Panc1 (cell line): Measurements from ENCODE around the gene NLRP12. TPM values are rescaled to one million over a fixed set of nuclear protein-coding genes. Genes with fewer than 3 reads are reported as not detected.
"Not testable (repeated sequence)": the region's sequence is repeated elsewhere in the genome, so short reads cannot be mapped to it uniquely, and the experiment has no call there.

Experiments used
- ATAC-seq: fragments of 200-7000 bp; cut with Tn5 transposase; 2 replicates; pipeline ENCODE4 v1.9.1; 2020; ENCODE audit warnings: mild to moderate bottlenecking, moderate library complexity
- BruUV-seq: library from RNA; stranded (reverse); fragments of 400-500 nt; replicated peaks from 2 replicates; lab custom pipeline; 2021; lab: Mats Ljungman, UMichigan
- CTCF ChIA-PET: fragments of 300-600 bp; sonication (Branson Sonifier 250); formaldehyde crosslinking; loops from one replicate; lab custom pipeline; 2022; ENCODE audit warnings: antibody characterized with exemption; lab: Charles Lee
- POLR2A ChIA-PET: fragments of 300-600 bp; sonication (Branson Sonifier 250); formaldehyde crosslinking; loops from one replicate; lab custom pipeline; 2022; ENCODE audit warnings: antibody characterized with exemption; lab: Charles Lee
- DNase-seq: peaks from one replicate; pipeline ENCODE4 v3.0.0-alpha.2; 2010; ENCODE audit warnings: low read depth, low spot score
- H3K27ac ChIP-seq: 2 replicates; pipeline ENCODE4 v1.5.1; 2011; ENCODE audit warnings: mild to moderate bottlenecking, low read length, inconsistent platforms
- H3K27me3 ChIP-seq: fragments of 200-500 bp; sonication (Bioruptor generic); 2 replicates; pipeline ENCODE4 v1.6.0; 2014; ENCODE audit warnings: low read length, inconsistent platforms; ENCODE audit not compliant: control insufficient read depth, insufficient read depth
- H3K36me3 ChIP-seq: fragments of 200-500 bp; sonication (Bioruptor generic); 2 replicates; pipeline ENCODE4 v1.5.1; 2014; ENCODE audit warnings: inconsistent platforms, mild to moderate bottlenecking, low read length, moderate library complexity; ENCODE audit not compliant: control insufficient read depth, insufficient read depth
- H3K4me1 ChIP-seq: 2 replicates; pipeline ENCODE4 v1.5.1; 2011; ENCODE audit warnings: inconsistent platforms, mild to moderate bottlenecking, low read length, moderate library complexity; ENCODE audit not compliant: control insufficient read depth, insufficient read depth
- H3K4me3 ChIP-seq, 2 experiments: 2 replicates each; pipeline ENCODE4 v1.5.1; 2011 to 2012; ENCODE audit warnings: low read depth in 2 of 2, low read length in 2 of 2, mild to moderate bottlenecking in 2 of 2, inconsistent platforms in 1 of 2, moderate library complexity in 1 of 2
- H3K9me3 ChIP-seq: fragments of 200-500 bp; sonication (Bioruptor generic); 2 replicates; pipeline ENCODE4 v1.5.1; 2014; ENCODE audit warnings: low read depth, mild to moderate bottlenecking, inconsistent platforms, low read length, moderate library complexity; ENCODE audit not compliant: control insufficient read depth, insufficient read depth
- POLR2AphosphoS5 ChIP-seq: IDR thresholded peaks from 2 replicates; pipeline ENCODE4 v1.6.1; 2012; ENCODE audit warnings: mild to moderate bottlenecking, low read depth, low read length, moderate library complexity
- REST ChIP-seq, 2 experiments: IDR thresholded peaks; 2 replicates each; pipeline ENCODE4 v1.6.1; 2011 to 2012; ENCODE audit warnings: low read depth in 2 of 2, control low read depth in 1 of 2, low read length in 1 of 2, mild to moderate bottlenecking in 1 of 2, moderate library complexity in 1 of 2; ENCODE audit not compliant: insufficient read depth in 1 of 2
- SIN3A ChIP-seq: IDR thresholded peaks from 2 replicates; pipeline ENCODE4 v1.6.1; 2012; ENCODE audit warnings: low read depth, mild to moderate bottlenecking, low read length, moderate library complexity, borderline replicate concordance; ENCODE audit not compliant: insufficient read depth
- TCF7L2 ChIP-seq: IDR thresholded peaks from 2 replicates; pipeline ENCODE4 v1.6.1; 2011; ENCODE audit warnings: mild to moderate bottlenecking, low read depth, low read length, inconsistent platforms
- in situ Hi-C: cut with HindIII; loops from 2 replicates; pipeline ENCODE4 v1.10.0; 2016; ENCODE audit warnings: low sequenced_read_pairs, low pct_unique_long_range_greater_than_20kb
- intact Hi-C: fragments of 100-400 bp; cut with micrococcal nuclease; formaldehyde crosslinking; loops from one replicate; pipeline ENCODE4 v1.10.0; 2022; ENCODE audit not compliant: unreplicated experiment
- total RNA-seq: library from RNA; stranded (reverse); gene quantifications from one replicate; pipeline ENCODE4 v1.2.1, GENCODE V29; 2021; ENCODE audit not compliant: unreplicated experiment
- TF ChIP-seq, protein P1 (sequence below): fragments of 450-650 bp; IDR thresholded peaks from 2 replicates; pipeline ENCODE4 v1.5.1; 2017; ENCODE audit warnings: mild to moderate bottlenecking

The NLRP12 gene
- total RNA-seq, 1 experiment from 2014 or later: 0.05 TPM

DNA sequence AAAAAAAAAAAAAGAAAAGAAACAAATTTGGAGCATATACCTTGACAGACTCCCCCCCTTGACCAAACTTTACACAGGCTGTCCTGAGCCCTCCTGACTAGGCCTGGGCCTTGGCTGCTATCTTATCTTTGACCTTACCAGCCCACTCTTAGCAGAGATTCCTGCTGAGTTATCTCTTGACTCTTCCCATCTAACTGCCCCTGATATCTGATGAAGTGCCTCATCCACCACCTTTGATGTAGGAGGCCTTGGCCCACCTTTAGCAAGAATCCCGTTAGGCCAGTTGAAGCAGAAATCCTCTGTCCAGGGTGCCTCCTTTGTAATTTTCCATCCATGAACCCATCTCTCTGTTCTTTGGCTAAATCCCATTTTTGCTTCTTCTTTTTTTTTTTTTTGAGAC lies 43.6 kb downstream of the NLRP12 start:
- Histone ChIP-seq H3K36me3 (no peaks in the 10 kb centered on the region), H3K4me3 (no peak overlapping the region), H3K27ac (no peak overlapping the region), H3K27me3 (no peaks in the 10 kb centered on the region), H3K4me1 (no peaks in the 10 kb centered on the region), H3K9me3 (no peaks in the 10 kb centered on the region)
- POLR2A ChIA-PET: interaction anchor here (0.6 kb wide), 1 partner anchor 462 kb away, joined by 5 read pairs; no protein-coding TSS in a partner anchor
- CTCF ChIA-PET: interaction anchor here (0.7 kb wide), 1 partner anchor 112 kb away, joined by 6 read pairs; no protein-coding TSS in a partner anchor
- ATAC-seq: no peak
- in situ Hi-C loops: no loop called here
- intact Hi-C loops: no loop called here
- no peak for DNase-seq
- TF ChIP-seq SIN3A (no peak), REST (IDR thresholded peaks at IDR 0.05; ENCODE audit: insufficient read depth in 1 of 2, low read depth in 2 of 2, low read length in 1 of 2) (no peak), TCF7L2 (no peak), POLR2AphosphoS5 (no peak)
- TF ChIP-seq, protein P1, sequence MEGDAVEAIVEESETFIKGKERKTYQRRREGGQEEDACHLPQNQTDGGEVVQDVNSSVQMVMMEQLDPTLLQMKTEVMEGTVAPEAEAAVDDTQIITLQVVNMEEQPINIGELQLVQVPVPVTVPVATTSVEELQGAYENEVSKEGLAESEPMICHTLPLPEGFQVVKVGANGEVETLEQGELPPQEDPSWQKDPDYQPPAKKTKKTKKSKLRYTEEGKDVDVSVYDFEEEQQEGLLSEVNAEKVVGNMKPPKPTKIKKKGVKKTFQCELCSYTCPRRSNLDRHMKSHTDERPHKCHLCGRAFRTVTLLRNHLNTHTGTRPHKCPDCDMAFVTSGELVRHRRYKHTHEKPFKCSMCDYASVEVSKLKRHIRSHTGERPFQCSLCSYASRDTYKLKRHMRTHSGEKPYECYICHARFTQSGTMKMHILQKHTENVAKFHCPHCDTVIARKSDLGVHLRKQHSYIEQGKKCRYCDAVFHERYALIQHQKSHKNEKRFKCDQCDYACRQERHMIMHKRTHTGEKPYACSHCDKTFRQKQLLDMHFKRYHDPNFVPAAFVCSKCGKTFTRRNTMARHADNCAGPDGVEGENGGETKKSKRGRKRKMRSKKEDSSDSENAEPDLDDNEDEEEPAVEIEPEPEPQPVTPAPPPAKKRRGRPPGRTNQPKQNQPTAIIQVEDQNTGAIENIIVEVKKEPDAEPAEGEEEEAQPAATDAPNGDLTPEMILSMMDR: no peak
- BruUV-seq: no TSS peak

DNA sequence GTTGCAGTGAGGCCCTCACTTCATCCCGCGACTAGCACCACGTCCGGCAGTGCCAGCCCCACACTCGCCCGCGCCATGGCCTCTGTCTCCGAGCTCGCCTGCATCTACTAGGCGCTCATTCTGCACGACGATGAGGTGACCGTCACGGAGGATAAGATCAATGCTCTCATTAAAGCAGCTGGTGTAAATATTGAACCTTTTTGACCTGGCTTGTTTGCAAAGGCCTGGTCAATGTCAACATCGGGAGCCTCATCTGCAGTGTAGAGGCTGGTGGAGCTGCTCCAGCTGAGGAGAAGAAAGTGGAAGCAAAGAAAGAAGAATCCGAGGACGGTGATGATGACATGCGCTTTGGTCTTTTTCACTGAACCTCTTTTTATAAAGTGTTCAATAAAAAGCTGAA lies 48.6 kb downstream of the NLRP12 start:
- ATAC-seq (no peak), DNase-seq (no peak)
- intact Hi-C loops (no loop called here), in situ Hi-C loops (no loop called here)
- Histone ChIP-seq H3K27ac (no peak overlapping the region), H3K4me1 (0 out of 2 replicates have a peak, but pooled peaks cover 4% of the 10 kb centered on the region), H3K9me3 (no peaks in the 10 kb centered on the region), H3K4me3 (no peak overlapping the region), H3K36me3 (no peaks in the 10 kb centered on the region), H3K27me3 (no peaks in the 10 kb centered on the region)
- TF ChIP-seq TCF7L2 (no peak), REST (IDR thresholded peaks at IDR 0.05; ENCODE audit: insufficient read depth in 1 of 2, low read depth in 2 of 2, low read length in 1 of 2) (no peak), POLR2AphosphoS5 (no peak)
- TF ChIP-seq, protein P1: no peak
- CTCF ChIA-PET: interaction anchor here (0.7 to 1.7 kb wide), 5 partner anchors 17 to 255 kb away, joined by 3 to 8 read pairs (median 3); no protein-coding TSS in a partner anchor
- no TSS peak for BruUV-seq
- POLR2A ChIA-PET: interaction anchor here (0.7 kb wide), 2 partner anchors 14 to 285 kb away, joined by 4 read pairs; no protein-coding TSS in a partner anchor

- ATAC-seq, BruUV-seq, DNase-seq, H3K27me3 ChIP-seq, intact Hi-C loops, H3K9me3 ChIP-seq, in situ Hi-C loops, H3K4me1 ChIP-seq, H3K36me3 ChIP-seq, H3K27ac ChIP-seq, POLR2A ChIA-PET, H3K4me3 ChIP-seq: not testable (repeated sequence)
- CTCF ChIA-PET: interaction anchor here (1.0 kb wide), 1 partner anchor 256 kb away, joined by 4 read pairs; no protein-coding TSS in a partner anchor
Observed at GRCh38 chr19:53774491-53774890, 49.6 kb downstream of the NLRP12 start.
